ENCODE results near the gene PWP1.

The PWP1 gene

GRCh38 chr12:107736914-107737313, 51.3 kb downstream of the PWP1 start:
- no peak for DNase-seq

- DNase-seq = no peak
Observed at GRCh38 chr12:107748472-107748871, 62.9 kb downstream of the PWP1 start.

GRCh38 chr12:107749083-107749482, 63.5 kb downstream of the PWP1 start:
- DNase-seq = no peak

GRCh38 chr12:107759410-107759809, 73.8 kb downstream of the PWP1 start:
- DNase-seq = peak; percentile 16

GRCh38 chr12:107760207-107760808, 74.7 kb downstream of the PWP1 start:
- DNase-seq = peak; percentile 32

GRCh38 chr12:107760809-107761501, 75.4 kb downstream of the PWP1 start, which contains the start of gene PRDM4:
TSS of gene PRDM4 (minus strand) at chr12:107761137. CDS start at chr12:107760515, 622 bp downstream.
- DNase-seq = peak; percentile 93

- DNase-seq = no peak
Observed at GRCh38 chr12:107761502-107761904, 75.9 kb downstream of the PWP1 start.

Measured in CD4-positive, alpha-beta T cell treated with Interleukin-21 for 1 hour (primary cell).